Kidney (tissue), 14 donors: Measurements from ENCODE around the gene TEX10. TPM values are rescaled to one million over a fixed set of nuclear protein-coding genes. Genes with fewer than 3 reads are reported as not detected.
A peak's percentile ranks its signal among the peaks of the same experiment; 100 is the strongest.

Source experiments
- DNase-seq, 5 donors: peaks; one replicate each; pipeline ENCODE4 v3.0.0-alpha.2; 2013 to 2020
- FAIRE-seq: peaks from 2 replicates; lab custom pipeline; 2012; peaks lifted over from hg19 to GRCh38; lab: Jason Lieb, UNC
- H3K27ac ChIP-seq, 2 donors: one replicate each; pipeline ENCODE4 v1.7.0; 2013; ENCODE audit warnings: low read depth in 2 of 2, low read length in 2 of 2, inconsistent platforms in 1 of 2
- H3K27me3 ChIP-seq: one replicate; pipeline ENCODE4 v1.7.1; 2013; ENCODE audit warnings: low read length, inconsistent platforms; ENCODE audit not compliant: control insufficient read depth, insufficient read depth
- H3K36me3 ChIP-seq, 3 donors: one replicate each; pipeline versions ENCODE4 v1.7.0 to v1.7.1; 2013; ENCODE audit warnings: low read length in 3 of 3, control low read depth in 1 of 3, inconsistent platforms in 1 of 3; ENCODE audit not compliant: insufficient read depth in 3 of 3, control insufficient read depth in 2 of 3
- H3K4me1 ChIP-seq, 3 donors: one replicate each; pipeline versions ENCODE4 v1.7.0 to v1.7.1; 2013; ENCODE audit warnings: low read length in 3 of 3, inconsistent platforms in 1 of 3, low read depth in 1 of 3; ENCODE audit not compliant: control insufficient read depth in 2 of 3, insufficient read depth in 2 of 3
- H3K4me3 ChIP-seq, 3 donors: one replicate each; pipeline versions ENCODE4 v1.7.0 to v1.8.1; 2013; ENCODE audit warnings: low read length in 3 of 3, control low read depth in 1 of 3, inconsistent platforms in 1 of 3
- H3K9ac ChIP-seq, 3 donors: one replicate each; pipeline versions ENCODE4 v1.7.0 to v1.7.1; 2013; ENCODE audit warnings: low read length in 3 of 3, control low read depth in 1 of 3, inconsistent platforms in 1 of 3
- H3K9me3 ChIP-seq, 3 donors: one replicate each; pipeline versions ENCODE4 v1.7.0 to v1.7.1; 2013; ENCODE audit warnings: low read length in 3 of 3, control low read depth in 1 of 3, inconsistent platforms in 1 of 3; ENCODE audit not compliant: control insufficient read depth in 2 of 3, insufficient read depth in 1 of 3
- intact Hi-C: fragments of 100-400 bp; cut with DNase I; formaldehyde crosslinking; loops from one replicate; pipeline ENCODE4 v1.11.1; 2022
- polyA plus RNA-seq: library from polyadenylated mRNA; stranded (reverse); fragments of 350-450 nt; fragmentation: Illumina TruSeq; extraction: RNeasy Lipid Tissue Mini Kit (QIAGEN cat#74804); gene quantifications from one replicate; pipeline ENCODE4 v1.2.3, GENCODE V29; 2014; ENCODE audit warnings: low read depth, low replicate concordance; ENCODE audit not compliant: insufficient read depth
- total RNA-seq: library from RNA; stranded (reverse); fragmentation: NEBNext Ultra II Directional; extraction: Animal tissue kit (Norgen Biotek cat#: 25700); gene quantifications from one replicate; pipeline ENCODE4 v1.2.1, GENCODE V29; 2021
- TF ChIP-seq, protein P1 (sequence below): IDR thresholded peaks from 3 replicates; pipeline ENCODE4 v1.5.1; 2012; ENCODE audit warnings: mild to moderate bottlenecking, moderate library complexity, borderline replicate concordance; ENCODE audit not compliant: insufficient read depth; ENCODE audit errors: extremely low read depth
- donor health status: control.
- donor health status: control.
- donor health status: control.
- donor health status: control.
- donor health status: control.
- donor health status: DM: yes; HTN: yes; CAD: no.
- donor health status: Normal renal cell carcinoma (clear cell type).

The TEX10 gene
- total and polyA plus RNA-seq, 2 donors from 2014 or later, result 6.8 to 12.1 TPM

GRCh38 chr9:100324594-100325200 lies 28.0 kb downstream of the TEX10 start:
- intact Hi-C loops, result no loop called here
- TF ChIP-seq, protein P1, sequence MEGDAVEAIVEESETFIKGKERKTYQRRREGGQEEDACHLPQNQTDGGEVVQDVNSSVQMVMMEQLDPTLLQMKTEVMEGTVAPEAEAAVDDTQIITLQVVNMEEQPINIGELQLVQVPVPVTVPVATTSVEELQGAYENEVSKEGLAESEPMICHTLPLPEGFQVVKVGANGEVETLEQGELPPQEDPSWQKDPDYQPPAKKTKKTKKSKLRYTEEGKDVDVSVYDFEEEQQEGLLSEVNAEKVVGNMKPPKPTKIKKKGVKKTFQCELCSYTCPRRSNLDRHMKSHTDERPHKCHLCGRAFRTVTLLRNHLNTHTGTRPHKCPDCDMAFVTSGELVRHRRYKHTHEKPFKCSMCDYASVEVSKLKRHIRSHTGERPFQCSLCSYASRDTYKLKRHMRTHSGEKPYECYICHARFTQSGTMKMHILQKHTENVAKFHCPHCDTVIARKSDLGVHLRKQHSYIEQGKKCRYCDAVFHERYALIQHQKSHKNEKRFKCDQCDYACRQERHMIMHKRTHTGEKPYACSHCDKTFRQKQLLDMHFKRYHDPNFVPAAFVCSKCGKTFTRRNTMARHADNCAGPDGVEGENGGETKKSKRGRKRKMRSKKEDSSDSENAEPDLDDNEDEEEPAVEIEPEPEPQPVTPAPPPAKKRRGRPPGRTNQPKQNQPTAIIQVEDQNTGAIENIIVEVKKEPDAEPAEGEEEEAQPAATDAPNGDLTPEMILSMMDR, result peak; percentile 27
- Histone ChIP-seq H3K9me3 (no peaks in the 10 kb centered on the region), H3K36me3 (peaks cover 2 to 6% (median 3%) of the 10 kb centered on the region in 3 donors), H3K27me3 (no peaks in the 10 kb centered on the region), H3K27ac (no peak overlapping the region), H3K4me3 (no peak overlapping the region), H3K9ac (no peak overlapping the region), H3K4me1 (no peaks in the 10 kb centered on the region)
- DNase-seq (peak in 1 of 5 donors; percentile 56), FAIRE-seq (peak; percentile 96)

DNA sequence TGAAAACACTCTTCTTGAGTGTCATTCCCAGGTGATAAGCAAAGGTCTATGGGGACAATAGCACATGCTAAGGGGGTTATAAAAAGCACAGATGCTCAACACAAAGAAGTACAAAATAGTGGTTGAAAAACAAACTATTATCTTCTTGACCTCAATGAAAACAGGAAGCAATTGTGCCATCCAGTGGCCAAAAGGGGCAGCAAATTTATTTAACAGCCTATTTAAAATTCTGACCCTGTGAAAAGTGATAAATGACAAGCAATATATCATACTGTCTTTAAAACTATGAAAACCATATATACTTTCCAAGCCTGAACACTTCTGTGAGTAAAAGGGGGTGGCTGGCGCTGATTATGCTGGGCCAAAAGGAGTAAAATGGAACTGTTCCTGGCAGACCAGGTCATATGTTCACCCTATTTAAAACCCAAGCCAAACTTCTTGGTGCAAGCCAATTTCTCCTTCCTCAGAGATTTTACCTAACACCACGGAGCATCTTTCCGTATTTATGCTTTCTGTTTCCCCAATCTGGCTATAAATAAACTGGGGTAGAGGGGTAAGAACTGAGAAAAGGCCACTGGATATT lies 29.7 kb downstream of the TEX10 start:
- TF ChIP-seq, protein P1, result peak; percentile 56
- DNase-seq (peak in 3 of 5 donors; percentile 19 to 65 (median 38)), FAIRE-seq (no peak)
- Histone ChIP-seq H3K27ac (no peak overlapping the region), H3K4me1 (no peaks in the 10 kb centered on the region), H3K9ac (no peak overlapping the region), H3K9me3 (no peaks in the 10 kb centered on the region), H3K4me3 (no peak overlapping the region), H3K36me3 (peaks cover 0 to 6% (median 0%) of the 10 kb centered on the region in 3 donors), H3K27me3 (no peaks in the 10 kb centered on the region)
- intact Hi-C loops, result no loop called here

DNA sequence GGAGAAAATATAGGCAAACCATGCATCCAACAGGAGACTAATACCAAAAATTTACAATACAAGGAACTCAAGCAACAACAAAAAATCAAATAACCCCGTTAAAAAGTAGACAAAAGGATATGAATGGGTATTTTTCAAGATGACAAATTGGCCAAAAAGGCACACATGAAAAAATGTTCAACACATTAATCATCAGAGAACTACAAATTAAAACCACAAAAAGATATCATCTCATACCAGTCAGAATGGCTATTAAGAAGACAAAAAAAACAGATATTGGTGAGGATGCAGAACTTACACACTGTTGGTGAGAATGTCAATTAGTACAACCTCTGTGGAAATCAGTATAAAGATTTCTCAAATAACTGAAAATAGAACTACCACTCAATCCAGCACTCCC lies 35.0 kb downstream of the TEX10 start:
- Histone ChIP-seq H3K4me3 (no peak overlapping the region), H3K9me3 (no peaks in the 10 kb centered on the region), H3K27ac (no peak overlapping the region), H3K9ac (no peak overlapping the region), H3K36me3 (peaks cover 0 to 3% (median 2%) of the 10 kb centered on the region in 3 donors), H3K4me1 (no peaks in the 10 kb centered on the region), H3K27me3 (no peaks in the 10 kb centered on the region)
- FAIRE-seq (no peak), DNase-seq (no peak)
- TF ChIP-seq, protein P1, result no peak
- intact Hi-C loops, result no loop called here
